HUES6 (cell line): ENCODE data around the gene DHTKD1.

Source experiments
- H3K27ac ChIP-seq: 2 replicates; pipeline ENCODE4 v1.7.0; 2013; ENCODE audit warnings: low read depth, mild to moderate bottlenecking, low read length, inconsistent platforms
- H3K27me3 ChIP-seq: 2 replicates; pipeline ENCODE4 v1.6.1; 2013; ENCODE audit warnings: low read length; ENCODE audit not compliant: control insufficient read depth, insufficient read depth
- H3K36me3 ChIP-seq: 2 replicates; pipeline ENCODE4 v1.6.1; 2013; ENCODE audit warnings: low read length; ENCODE audit not compliant: control insufficient read depth, insufficient read depth
- H3K4me1 ChIP-seq: 2 replicates; pipeline ENCODE4 v1.6.1; 2013; ENCODE audit warnings: low read length; ENCODE audit not compliant: control insufficient read depth, insufficient read depth
- H3K4me3 ChIP-seq: 2 replicates; pipeline ENCODE4 v1.5.1; 2013; ENCODE audit warnings: low read depth, low read length
- H3K9ac ChIP-seq: one replicate; pipeline ENCODE4 v1.6.1; 2013; ENCODE audit warnings: mild to moderate bottlenecking, low read length
- H3K9me3 ChIP-seq: 2 replicates; pipeline ENCODE4 v1.6.1; 2013; ENCODE audit warnings: low read depth, low read length; ENCODE audit not compliant: control insufficient read depth, insufficient read depth

DHTKD1 gene

GRCh38 chr10:12042797-12043651 lies 25.7 kb upstream of the DHTKD1 start, which contains the start of gene UPF2:
Gene UPF2 (minus strand): TSS chr10:12042809. CDS start chr10:12035423, 7,386 bp downstream.
- Histone ChIP-seq H3K9ac (peak within 1 kb of the TSS; percentile 100), H3K27ac (peak within 1 kb of the TSS; percentile 100), H3K4me1 (peaks cover 15% of the 10 kb centered on the region)

GRCh38 chr10:12045596-12045995 lies 23.2 kb upstream of the DHTKD1 start:
- H3K27ac ChIP-seq: no peak overlapping the region
- H3K9me3 ChIP-seq: no peaks in the 10 kb centered on the region

More at GRCh38 chr10:12042797-12043651, 25.7 kb upstream of the DHTKD1 start, which contains the start of gene UPF2:
- peak within 1 kb of the TSS; percentile 97 for H3K4me3 ChIP-seq
- no peaks in the 10 kb centered on the region for H3K27me3 ChIP-seq
- H3K9me3 ChIP-seq: no peaks in the 10 kb centered on the region
- H3K36me3 ChIP-seq: no peaks in the 10 kb centered on the region

DNA sequence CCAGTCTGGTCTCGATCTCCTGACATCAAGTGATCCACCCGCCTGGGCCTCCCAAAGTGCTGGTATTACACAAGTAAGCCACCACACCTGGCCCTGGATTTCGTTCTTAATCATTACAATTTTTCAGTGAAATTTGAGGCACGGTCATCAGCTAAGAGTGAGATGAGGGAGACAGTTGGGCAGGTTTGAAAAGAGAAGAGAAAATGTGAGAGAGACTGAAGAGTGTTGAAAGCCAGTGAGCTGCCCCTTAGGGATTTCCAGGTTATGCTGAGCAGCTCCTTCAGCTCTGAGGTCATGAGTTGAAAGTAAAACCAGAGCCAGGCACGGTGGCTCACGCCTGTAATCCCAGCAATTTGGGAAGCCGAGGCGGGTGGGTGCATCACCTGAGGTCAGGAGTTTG lies 20.2 kb upstream of the DHTKD1 start:
- H3K4me1 ChIP-seq: peaks cover 3% of the 10 kb centered on the region
- H3K4me3 ChIP-seq: no peak overlapping the region
- H3K36me3 ChIP-seq: no peaks in the 10 kb centered on the region
- no peaks in the 10 kb centered on the region for H3K9me3 ChIP-seq
- H3K27ac ChIP-seq: no peak overlapping the region
- no peaks in the 10 kb centered on the region for H3K27me3 ChIP-seq
- no peak overlapping the region for H3K9ac ChIP-seq

More at GRCh38 chr10:12045596-12045995, 23.2 kb upstream of the DHTKD1 start:
- no peak overlapping the region for H3K9ac ChIP-seq
- H3K36me3 ChIP-seq: no peaks in the 10 kb centered on the region
- H3K27me3 ChIP-seq: no peaks in the 10 kb centered on the region
- peaks cover 15% of the 10 kb centered on the region for H3K4me1 ChIP-seq
- H3K4me3 ChIP-seq: no peak overlapping the region

GRCh38 chr10:12050528-12050927 lies 18.2 kb upstream of the DHTKD1 start:
- H3K27ac ChIP-seq: no peak overlapping the region
- H3K36me3 ChIP-seq: no peaks in the 10 kb centered on the region
- 0 out of 2 replicates have a peak, but pooled peaks cover 3% of the 10 kb centered on the region for H3K4me1 ChIP-seq

GRCh38 chr10:12051241-12051640 lies 17.5 kb upstream of the DHTKD1 start:
- Histone ChIP-seq H3K4me1 (0 out of 2 replicates have a peak, but pooled peaks cover 3% of the 10 kb centered on the region), H3K27me3 (no peaks in the 10 kb centered on the region), H3K9me3 (no peaks in the 10 kb centered on the region), H3K27ac (no peak overlapping the region), H3K4me3 (no peak overlapping the region), H3K36me3 (no peaks in the 10 kb centered on the region), H3K9ac (no peak overlapping the region)

More at GRCh38 chr10:12050528-12050927, 18.2 kb upstream of the DHTKD1 start:
- no peak overlapping the region for H3K9ac ChIP-seq
- H3K9me3 ChIP-seq: no peaks in the 10 kb centered on the region
- no peaks in the 10 kb centered on the region for H3K27me3 ChIP-seq
- no peak overlapping the region for H3K4me3 ChIP-seq

GRCh38 chr10:12055732-12056131 lies 13.0 kb upstream of the DHTKD1 start:
- Histone ChIP-seq H3K9ac (no peak overlapping the region), H3K36me3 (no peaks in the 10 kb centered on the region), H3K27ac (no peak overlapping the region), H3K9me3 (no peaks in the 10 kb centered on the region), H3K27me3 (no peaks in the 10 kb centered on the region), H3K4me3 (no peak overlapping the region), H3K4me1 (0 out of 2 replicates have a peak, but pooled peaks cover 3% of the 10 kb centered on the region)

- Histone ChIP-seq H3K27ac (no peak overlapping the region), H3K9me3 (no peaks in the 10 kb centered on the region)
Observed at GRCh38 chr10:12056748-12057147, 12.0 kb upstream of the DHTKD1 start.

GRCh38 chr10:12061124-12061523 lies 7.6 kb upstream of the DHTKD1 start:
- Histone ChIP-seq H3K36me3 (no peaks in the 10 kb centered on the region), H3K27ac (no peak overlapping the region), H3K9ac (no peak overlapping the region), H3K4me1 (peaks cover 5% of the 10 kb centered on the region; the same call in 1 of the 2 replicates), H3K4me3 (no peak overlapping the region), H3K27me3 (no peaks in the 10 kb centered on the region), H3K9me3 (no peaks in the 10 kb centered on the region)

More at GRCh38 chr10:12056748-12057147, 12.0 kb upstream of the DHTKD1 start:
- Histone ChIP-seq H3K36me3 (no peaks in the 10 kb centered on the region), H3K27me3 (no peaks in the 10 kb centered on the region), H3K4me3 (no peak overlapping the region), H3K9ac (no peak overlapping the region), H3K4me1 (0 out of 2 replicates have a peak, but pooled peaks cover 3% of the 10 kb centered on the region)

- H3K4me1 ChIP-seq: peaks cover 5% of the 10 kb centered on the region; the same call in 1 of the 2 replicates
- H3K27me3 ChIP-seq: no peaks in the 10 kb centered on the region
- H3K4me3 ChIP-seq: no peak overlapping the region
- no peaks in the 10 kb centered on the region for H3K9me3 ChIP-seq
- H3K27ac ChIP-seq: no peak overlapping the region
- H3K9ac ChIP-seq: no peak overlapping the region
- no peaks in the 10 kb centered on the region for H3K36me3 ChIP-seq
Observed at GRCh38 chr10:12062754-12063482, 5.8 kb upstream of the DHTKD1 start.

- Histone ChIP-seq H3K4me1 (peaks cover 10% of the 10 kb centered on the region; the same call in 1 of the 2 replicates), H3K4me3 (no peak overlapping the region), H3K9me3 (no peaks in the 10 kb centered on the region), H3K27me3 (no peaks in the 10 kb centered on the region), H3K36me3 (no peaks in the 10 kb centered on the region), H3K27ac (no peak overlapping the region), H3K9ac (no peak overlapping the region)
Observed at GRCh38 chr10:12063483-12063818, 5.3 kb upstream of the DHTKD1 start.

GRCh38 chr10:12067336-12067735 lies 1.4 kb upstream of the DHTKD1 start:
- H3K27me3 ChIP-seq: no peaks in the 10 kb centered on the region
- H3K36me3 ChIP-seq: no peaks in the 10 kb centered on the region
- H3K27ac ChIP-seq: no peak overlapping the region
- no peak overlapping the region for H3K9ac ChIP-seq
- H3K9me3 ChIP-seq: no peaks in the 10 kb centered on the region
- H3K4me3 ChIP-seq: no peak overlapping the region
- H3K4me1 ChIP-seq: peaks cover 19% of the 10 kb centered on the region; the same call in 1 of the 2 replicates
